Fibroblast of villous mesenchyme (primary cell): Measurements from ENCODE around the gene RASGEF1C. TPM values are rescaled to one million over a fixed set of nuclear protein-coding genes. Genes with fewer than 3 reads are reported as not detected.

Source experiments
- DNase-seq: peaks from one replicate; pipeline ENCODE4 v3.0.0-alpha.2; 2010; ENCODE audit warnings: low read depth
- H3K4me3 ChIP-seq: 2 replicates; pipeline ENCODE4 v1.5.1; 2011; ENCODE audit warnings: low read depth, mild to moderate bottlenecking, low read length
- CTCF ChIP-seq: IDR thresholded peaks from 2 replicates; pipeline ENCODE4 v1.5.1; 2012; ENCODE audit warnings: low read depth, mild to moderate bottlenecking, low read length; ENCODE audit not compliant: insufficient read depth
- total RNA-seq: library from RNA; depleted of rRNA; stranded (reverse); fragments of >200 nt; gene quantifications from 2 replicates; pipeline ENCODE4 v1.2.3, GENCODE V29; 2012

The RASGEF1C gene
- total RNA-seq, 1 donor: not detected

GRCh38 chr5:180160789-180161188 lies 48.2 kb downstream of the RASGEF1C start:
- H3K4me3 ChIP-seq: no peak overlapping the region
- DNase-seq: no peak
- no peak for TF ChIP-seq CTCF

GRCh38 chr5:180160215-180160614 lies 48.8 kb downstream of the RASGEF1C start:
- no peak for TF ChIP-seq CTCF
- DNase-seq: no peak

GRCh38 chr5:180159756-180160155 lies 49.3 kb downstream of the RASGEF1C start:
- TF ChIP-seq CTCF: no peak
- no peak overlapping the region for H3K4me3 ChIP-seq
- DNase-seq: no peak

More at GRCh38 chr5:180160215-180160614, 48.8 kb downstream of the RASGEF1C start:
- H3K4me3 ChIP-seq: no peak overlapping the region

GRCh38 chr5:180157866-180158265 lies 51.1 kb downstream of the RASGEF1C start:
- TF ChIP-seq CTCF: no peak
- no peak overlapping the region for H3K4me3 ChIP-seq
- no peak for DNase-seq

- TF ChIP-seq CTCF: no peak
- no peak overlapping the region for H3K4me3 ChIP-seq
- no peak for DNase-seq
Observed at GRCh38 chr5:180156141-180156540, 52.9 kb downstream of the RASGEF1C start.

- H3K4me3 ChIP-seq: no peak overlapping the region
- no peak for DNase-seq
- TF ChIP-seq CTCF: no peak
Observed at GRCh38 chr5:180155365-180155926, 53.6 kb downstream of the RASGEF1C start.

GRCh38 chr5:180154821-180155364 lies 54.1 kb downstream of the RASGEF1C start:
- DNase-seq: no peak
- H3K4me3 ChIP-seq: no peak overlapping the region
- no peak for TF ChIP-seq CTCF
